ENCODE measurements around the gene SLC6A4. TPM values are rescaled to one million over a fixed set of nuclear protein-coding genes. Genes with fewer than 3 reads are reported as not detected.
A peak's percentile ranks its signal among the peaks of the same experiment; 100 is the strongest.

Gene SLC6A4
- total RNA-seq, result 0.72 TPM

- peak; percentile 39 for DNase-seq
Observed at GRCh38 chr17:30235386-30236296, at the start of gene SLC6A4. TSS of gene SLC6A4 (minus strand) at chr17:30235697. CDS start at chr17:30221958, 13,739 bp downstream.

GRCh38 chr17:30279156-30279555, 43.7 kb upstream of the SLC6A4 start:
- DNase-seq, result no peak

GRCh38 chr17:30278032-30278431, 42.5 kb upstream of the SLC6A4 start:
- peak; percentile 49 for DNase-seq

- DNase-seq, result no peak
Observed at GRCh38 chr17:30275911-30276310, 40.4 kb upstream of the SLC6A4 start.

- DNase-seq, result no peak
Observed at GRCh38 chr17:30274887-30275286, 39.4 kb upstream of the SLC6A4 start.

GRCh38 chr17:30273373-30273772, 37.9 kb upstream of the SLC6A4 start:
- DNase-seq, result no peak

GRCh38 chr17:30271102-30271501, 35.6 kb upstream of the SLC6A4 start:
- no peak for DNase-seq

GRCh38 chr17:30267625-30268024, 32.1 kb upstream of the SLC6A4 start:
- no peak for DNase-seq

GRCh38 chr17:30263552-30264333, 28.2 kb upstream of the SLC6A4 start:
- DNase-seq, result no peak

GRCh38 chr17:30256756-30257506, 21.4 kb upstream of the SLC6A4 start:
- DNase-seq, result no peak

GRCh38 chr17:30254150-30254549, 18.7 kb upstream of the SLC6A4 start:
- DNase-seq, result no peak

- DNase-seq, result no peak
Observed at GRCh38 chr17:30253312-30253711, 17.8 kb upstream of the SLC6A4 start.

GRCh38 chr17:30251931-30252330, 16.4 kb upstream of the SLC6A4 start:
- no peak for DNase-seq

- DNase-seq, result no peak
Observed at GRCh38 chr17:30249460-30249859, 14.0 kb upstream of the SLC6A4 start.

GRCh38 chr17:30248786-30249185, 13.3 kb upstream of the SLC6A4 start:
- DNase-seq, result no peak

- no peak for DNase-seq
Observed at GRCh38 chr17:30246460-30246859, 11.0 kb upstream of the SLC6A4 start.

- no peak for DNase-seq
Observed at GRCh38 chr17:30244853-30245385, 9.4 kb upstream of the SLC6A4 start.

- no peak for DNase-seq
Observed at GRCh38 chr17:30243568-30243967, 8.1 kb upstream of the SLC6A4 start.

- DNase-seq, result no peak
Observed at GRCh38 chr17:30243002-30243401, 7.5 kb upstream of the SLC6A4 start.

GRCh38 chr17:30241051-30241450, 5.6 kb upstream of the SLC6A4 start:
- no peak for DNase-seq

- no peak for DNase-seq
Observed at GRCh38 chr17:30240177-30240576, 4.7 kb upstream of the SLC6A4 start.

- no peak for DNase-seq
Observed at GRCh38 chr17:30239089-30239462, 3.6 kb upstream of the SLC6A4 start.
